ENCODE results near the gene WDFY1. TPM values are rescaled to one million over a fixed set of nuclear protein-coding genes. Genes with fewer than 3 reads are reported as not detected.
A peak's percentile ranks its signal among the peaks of the same experiment; 100 is the strongest.

The WDFY1 gene
- polyA plus RNA-seq, 1 donor: 56.7 TPM

DNA sequence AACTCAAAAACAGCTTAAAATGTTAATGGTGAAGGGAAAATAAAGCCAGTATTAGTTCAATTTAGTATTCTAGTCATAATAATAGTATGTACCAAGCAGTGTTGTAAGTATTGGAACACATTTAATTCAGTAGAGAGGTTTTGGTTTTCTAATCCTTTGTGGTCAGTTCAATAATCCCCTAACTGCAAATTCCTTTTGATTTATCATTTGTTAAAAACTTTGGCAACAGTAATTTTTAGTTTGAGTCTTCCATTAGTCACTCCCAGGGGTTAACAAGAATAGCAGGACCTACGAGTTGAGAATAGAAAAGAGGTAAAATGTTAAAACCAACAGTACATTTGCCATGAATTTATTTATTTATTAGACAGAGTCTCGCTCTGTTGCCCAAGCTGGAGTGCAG, 22.8 kb upstream of the WDFY1 start:
- no peak overlapping the region for H3K4me3 ChIP-seq (ENCODE audit: low read length)
- H3K9me3 ChIP-seq (ENCODE audit: control insufficient read depth, low read depth, low read length): no peaks in the 10 kb centered on the region
- peaks cover 11% of the 10 kb centered on the region for H3K36me3 ChIP-seq (ENCODE audit: control insufficient read depth, insufficient read depth, low read length)
- no peak for DNase-seq
- H3K27ac ChIP-seq (ENCODE audit: low read length): no peak overlapping the region
- H3K4me1 ChIP-seq (ENCODE audit: control insufficient read depth, insufficient read depth, low read length): no peaks in the 10 kb centered on the region
- no CpG with 5 or more reads among the region's 2 CpGs for WGBS (ENCODE audit: insufficient coverage, low lambda C conversion rate)
- H3K27me3 ChIP-seq (ENCODE audit: control insufficient read depth, insufficient read depth, low read length): no peaks in the 10 kb centered on the region

DNA sequence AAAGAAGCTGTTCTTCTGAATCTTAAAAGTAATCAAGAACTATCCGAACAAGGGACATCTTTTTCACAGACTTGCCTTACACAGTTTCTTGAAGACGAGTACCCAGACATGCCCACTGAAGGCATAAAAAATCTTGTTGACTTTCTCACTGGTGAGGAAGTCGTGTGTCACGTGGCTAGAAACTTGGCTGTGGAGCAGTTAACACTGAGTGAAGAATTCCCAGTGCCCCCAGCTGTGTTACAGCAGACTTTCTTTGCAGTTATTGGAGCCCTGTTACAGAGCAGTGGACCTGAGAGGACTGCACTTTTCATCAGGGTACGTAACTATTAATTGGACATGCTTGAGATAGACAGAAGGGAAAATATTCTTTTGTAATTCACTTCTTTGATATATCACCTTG, 14.6 kb upstream of the WDFY1 start:
- Histone ChIP-seq H3K36me3 (ENCODE audit: control insufficient read depth, insufficient read depth, low read length) (peaks cover 27% of the 10 kb centered on the region), H3K9me3 (ENCODE audit: control insufficient read depth, low read depth, low read length) (no peaks in the 10 kb centered on the region), H3K27ac (ENCODE audit: low read length) (no peak overlapping the region), H3K4me1 (ENCODE audit: control insufficient read depth, insufficient read depth, low read length) (peaks cover 20% of the 10 kb centered on the region), H3K4me3 (ENCODE audit: low read length) (no peak overlapping the region), H3K27me3 (ENCODE audit: control insufficient read depth, insufficient read depth, low read length) (no peaks in the 10 kb centered on the region)
- no peak for DNase-seq
- WGBS (ENCODE audit: insufficient coverage, low lambda C conversion rate): 86% methylated on average over 1 of the region's 5 CpGs

DNA sequence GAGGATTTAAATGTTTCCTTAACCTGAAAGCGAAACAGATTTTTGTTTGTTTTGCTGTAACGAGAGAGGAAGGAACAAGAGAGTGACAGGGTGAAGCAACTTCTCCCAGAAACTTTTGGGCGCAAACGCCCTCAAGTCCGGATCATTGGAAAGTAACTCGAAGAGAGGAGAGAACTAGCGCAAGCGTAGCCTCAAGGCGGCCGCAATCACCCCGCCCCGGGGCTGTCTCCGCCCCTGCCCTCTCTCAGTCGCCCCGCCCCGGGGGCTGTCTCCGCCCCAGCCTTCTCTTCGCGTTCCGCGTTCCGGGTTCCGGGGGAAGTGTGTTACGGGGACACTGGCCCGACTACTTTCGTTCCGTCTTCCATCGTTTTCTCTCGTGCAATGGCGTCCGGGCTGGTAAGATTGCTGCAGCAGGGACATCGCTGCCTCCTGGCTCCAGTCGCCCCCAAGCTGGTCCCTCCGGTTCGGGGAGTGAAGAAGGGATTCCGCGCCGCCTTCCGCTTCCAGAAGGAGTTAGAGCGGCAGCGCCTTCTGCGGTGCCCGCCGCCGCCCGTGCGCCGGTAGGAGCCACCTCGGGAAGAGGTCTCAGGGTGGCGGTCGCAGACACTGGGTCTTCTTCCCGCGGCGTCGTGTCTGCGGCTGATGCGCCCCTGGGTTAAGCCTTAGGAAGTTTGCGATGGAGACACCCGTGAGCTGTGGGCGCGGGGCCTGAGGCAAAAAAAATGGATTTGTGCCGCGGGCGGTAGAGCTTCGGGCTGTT, 12.1 kb upstream of the WDFY1 start, which contains the start of gene MRPL44:
Gene MRPL44 (plus strand): TSS at position 372 of the 760 bp plus-strand sequence. CDS start 10 bp downstream, at position 382.
- WGBS (ENCODE audit: insufficient coverage, low lambda C conversion rate): no CpG with 5 or more reads among the region's 65 CpGs
- Histone ChIP-seq H3K4me1 (ENCODE audit: control insufficient read depth, insufficient read depth, low read length) (peaks cover 20% of the 10 kb centered on the region), H3K27me3 (ENCODE audit: control insufficient read depth, insufficient read depth, low read length) (no peaks in the 10 kb centered on the region), H3K4me3 (ENCODE audit: low read length) (peak within 1 kb of the TSS; percentile 92), H3K27ac (ENCODE audit: low read length) (peak within 1 kb of the TSS; percentile 55), H3K36me3 (ENCODE audit: control insufficient read depth, insufficient read depth, low read length) (peaks cover 22% of the 10 kb centered on the region), H3K9me3 (ENCODE audit: control insufficient read depth, low read depth, low read length) (no peaks in the 10 kb centered on the region)
- DNase-seq: peak; percentile 94 to 95

- no peak overlapping the region for H3K4me3 ChIP-seq (ENCODE audit: low read length)
- no peak overlapping the region for H3K27ac ChIP-seq (ENCODE audit: low read length)
- no peak for DNase-seq
- H3K9me3 ChIP-seq (ENCODE audit: control insufficient read depth, low read depth, low read length): no peaks in the 10 kb centered on the region
- peaks cover 15% of the 10 kb centered on the region for H3K36me3 ChIP-seq (ENCODE audit: control insufficient read depth, insufficient read depth, low read length)
- H3K4me1 ChIP-seq (ENCODE audit: control insufficient read depth, insufficient read depth, low read length): peaks cover 24% of the 10 kb centered on the region
- 93% methylated on average over 2 of the region's 4 CpGs for WGBS (ENCODE audit: insufficient coverage, low lambda C conversion rate)
- H3K27me3 ChIP-seq (ENCODE audit: control insufficient read depth, insufficient read depth, low read length): no peaks in the 10 kb centered on the region
These were observed 11.2 kb upstream of the WDFY1 start for GRCh38 chr2:223956300-223956699.

- H3K4me1 ChIP-seq (ENCODE audit: control insufficient read depth, insufficient read depth, low read length): peaks cover 19% of the 10 kb centered on the region
These were observed 9.3 kb upstream of the WDFY1 start for GRCh38 chr2:223954401-223954800.

GRCh38 chr2:223952280-223952968, 7.3 kb upstream of the WDFY1 start:
- Histone ChIP-seq H3K27me3 (ENCODE audit: control insufficient read depth, insufficient read depth, low read length) (no peaks in the 10 kb centered on the region), H3K4me3 (ENCODE audit: low read length) (no peak overlapping the region), H3K9me3 (ENCODE audit: control insufficient read depth, low read depth, low read length) (no peaks in the 10 kb centered on the region), H3K27ac (ENCODE audit: low read length) (no peak overlapping the region), H3K36me3 (ENCODE audit: control insufficient read depth, insufficient read depth, low read length) (no peaks in the 10 kb centered on the region), H3K4me1 (ENCODE audit: control insufficient read depth, insufficient read depth, low read length) (peaks cover 14% of the 10 kb centered on the region)
- no CpG with 5 or more reads among the region's 6 CpGs for WGBS (ENCODE audit: insufficient coverage, low lambda C conversion rate)
- no peak for DNase-seq

More at GRCh38 chr2:223954401-223954800, 9.3 kb upstream of the WDFY1 start:
- Histone ChIP-seq H3K9me3 (ENCODE audit: control insufficient read depth, low read depth, low read length) (no peaks in the 10 kb centered on the region), H3K27ac (ENCODE audit: low read length) (no peak overlapping the region), H3K27me3 (ENCODE audit: control insufficient read depth, insufficient read depth, low read length) (no peaks in the 10 kb centered on the region), H3K4me3 (ENCODE audit: low read length) (no peak overlapping the region), H3K36me3 (ENCODE audit: control insufficient read depth, insufficient read depth, low read length) (peaks cover under 1% of the 10 kb centered on the region)
- DNase-seq: no peak
- 100% methylated on average over 1 of the region's 3 CpGs for WGBS (ENCODE audit: insufficient coverage, low lambda C conversion rate)

DNA sequence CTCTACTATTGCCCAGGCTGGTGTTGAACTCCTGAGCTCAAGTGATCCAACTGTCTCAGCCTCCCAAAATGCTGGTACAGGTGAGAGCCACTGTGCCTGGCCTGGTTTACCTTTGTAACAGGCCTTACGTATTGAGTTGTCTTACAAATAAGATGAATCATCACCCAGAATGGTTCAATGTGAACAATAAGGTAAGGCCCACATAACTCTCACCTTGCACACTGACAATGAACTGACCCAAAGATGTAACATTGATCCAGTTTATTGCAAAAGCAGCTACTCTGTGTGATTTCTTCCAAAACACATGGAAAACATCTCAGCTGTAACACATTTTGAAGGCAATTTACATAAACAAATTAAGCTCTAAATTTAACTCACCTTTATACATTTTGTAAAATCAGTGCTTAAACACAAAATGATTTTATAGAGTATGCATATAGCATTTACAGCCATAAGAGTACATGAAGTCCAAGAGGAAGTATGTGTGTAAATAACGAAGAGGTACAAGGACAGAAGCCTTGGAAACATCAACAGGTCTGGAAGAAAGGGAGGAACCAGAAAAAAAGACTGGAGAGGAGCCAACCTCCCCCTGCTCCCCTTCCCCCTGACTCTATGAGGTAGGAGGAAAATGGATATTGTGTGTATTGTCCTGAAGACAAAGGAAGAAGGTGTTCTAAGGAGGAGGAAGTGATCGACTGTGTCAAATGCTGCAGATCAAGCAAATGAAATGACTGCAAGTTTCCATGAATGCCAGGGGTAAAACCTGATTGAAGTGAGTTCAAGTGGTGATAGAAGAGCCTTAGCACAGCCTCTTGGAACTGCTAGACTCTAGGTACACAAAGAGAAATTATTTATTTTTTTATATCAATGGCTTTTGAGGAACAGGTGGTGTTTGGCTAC, 5.6 kb upstream of the WDFY1 start:
- no peaks in the 10 kb centered on the region for H3K27me3 ChIP-seq (ENCODE audit: control insufficient read depth, insufficient read depth, low read length)
- 38% methylated on average over 1 of the region's 3 CpGs for WGBS (ENCODE audit: insufficient coverage, low lambda C conversion rate)
- H3K9me3 ChIP-seq (ENCODE audit: control insufficient read depth, low read depth, low read length): no peaks in the 10 kb centered on the region
- peak overlapping the region; percentile 21 for H3K27ac ChIP-seq (ENCODE audit: low read length)
- no peaks in the 10 kb centered on the region for H3K36me3 ChIP-seq (ENCODE audit: control insufficient read depth, insufficient read depth, low read length)
- no peak for DNase-seq
- peaks cover 12% of the 10 kb centered on the region for H3K4me1 ChIP-seq (ENCODE audit: control insufficient read depth, insufficient read depth, low read length)
- no peak overlapping the region for H3K4me3 ChIP-seq (ENCODE audit: low read length)

GRCh38 chr2:223949241-223949840, 4.2 kb upstream of the WDFY1 start:
- WGBS (ENCODE audit: insufficient coverage, low lambda C conversion rate): 90% methylated on average over 2 of the region's 3 CpGs
- peaks cover 16% of the 10 kb centered on the region for H3K4me1 ChIP-seq (ENCODE audit: control insufficient read depth, insufficient read depth, low read length)
- H3K4me3 ChIP-seq (ENCODE audit: low read length): no peak overlapping the region
- no peak overlapping the region for H3K27ac ChIP-seq (ENCODE audit: low read length)
- H3K9me3 ChIP-seq (ENCODE audit: control insufficient read depth, low read depth, low read length): no peaks in the 10 kb centered on the region
- no peaks in the 10 kb centered on the region for H3K27me3 ChIP-seq (ENCODE audit: control insufficient read depth, insufficient read depth, low read length)
- H3K36me3 ChIP-seq (ENCODE audit: control insufficient read depth, insufficient read depth, low read length): no peaks in the 10 kb centered on the region
- DNase-seq: no peak

DNA sequence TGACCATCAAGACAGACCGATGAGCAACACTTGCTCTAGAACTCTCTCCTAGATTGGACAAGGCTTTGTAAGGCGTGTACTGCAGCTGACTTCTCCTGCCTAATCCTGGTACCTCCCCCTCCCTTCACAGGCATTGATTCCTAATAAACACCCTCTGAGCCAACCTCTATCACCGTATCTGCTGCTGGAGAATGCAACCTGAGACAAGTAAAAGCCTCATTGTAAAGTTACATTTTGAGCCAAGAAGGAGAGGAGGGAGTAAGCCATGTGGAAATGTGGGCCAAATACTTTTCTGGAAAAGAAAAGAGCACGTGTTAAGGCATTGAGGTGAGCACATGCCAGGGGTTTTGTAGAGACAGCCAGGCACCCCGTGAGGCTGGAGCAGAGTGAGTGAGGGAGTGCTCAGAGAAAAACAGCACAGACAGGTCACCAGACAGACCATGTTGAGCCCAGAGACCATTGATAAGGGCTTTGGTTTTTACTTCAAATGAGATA, 2.6 kb upstream of the WDFY1 start:
- DNase-seq: no peak
- Histone ChIP-seq H3K9me3 (ENCODE audit: control insufficient read depth, low read depth, low read length) (no peaks in the 10 kb centered on the region), H3K4me1 (ENCODE audit: control insufficient read depth, insufficient read depth, low read length) (peaks cover 20% of the 10 kb centered on the region), H3K27me3 (ENCODE audit: control insufficient read depth, insufficient read depth, low read length) (no peaks in the 10 kb centered on the region), H3K27ac (ENCODE audit: low read length) (no peak overlapping the region), H3K4me3 (ENCODE audit: low read length) (no peak overlapping the region), H3K36me3 (ENCODE audit: control insufficient read depth, insufficient read depth, low read length) (no peaks in the 10 kb centered on the region)
- WGBS (ENCODE audit: insufficient coverage, low lambda C conversion rate): no CpG with 5 or more reads among the region's 5 CpGs

All from large intestine (tissue), 3 donors.